IMR-90 (cell line): ENCODE data around the gene WLS. TPM values are rescaled to one million over a fixed set of nuclear protein-coding genes. Genes with fewer than 3 reads are reported as not detected.

ENCODE experiments used
- ATAC-seq: fragments of 200-7000 bp; cut with Tn5 transposase; 2 replicates; pipeline ENCODE4 v1.9.1; 2020; ENCODE audit warnings: low read depth, mild to moderate bottlenecking, moderate library complexity
- BruUV-seq: library from RNA; stranded (reverse); fragments of 400-500 nt; replicated peaks from 2 replicates; lab custom pipeline; 2021; lab: Mats Ljungman, UMichigan
- CTCF ChIA-PET: fragments of 300-600 bp; formaldehyde crosslinking; extraction: SDS; loops from one replicate; lab custom pipeline; 2021; ENCODE audit warnings: antibody characterized with exemption; lab: Yijun Ruan, JAX
- POLR2A ChIA-PET: fragments of 300-600 bp; sonication (Branson Sonifier 250); formaldehyde crosslinking; loops from one replicate; lab custom pipeline; 2022; ENCODE audit warnings: antibody characterized with exemption; ENCODE audit not compliant: unreplicated experiment; lab: Charles Lee
- DNase-seq: peaks from one replicate; pipeline ENCODE4 v3.0.0; 2013
- H2AFZ ChIP-seq: replicated peaks from 2 replicates; pipeline ENCODE3; 2013; ENCODE audit warnings: low read length, mild to moderate bottlenecking; ENCODE audit not compliant: poor library complexity
- H2AK5ac ChIP-seq: 2 replicates; pipeline ENCODE4 v1.6.1; 2013; ENCODE audit warnings: low read depth, low read length, inconsistent platforms
- H2AK9ac ChIP-seq: replicated peaks from 2 replicates; pipeline ENCODE3; 2013; ENCODE audit warnings: mild to moderate bottlenecking, low read depth, low read length, moderate library complexity; ENCODE audit not compliant: poor library complexity
- H2BK120ac ChIP-seq: 2 replicates; pipeline ENCODE4 v1.6.1; 2013; ENCODE audit warnings: low read depth, low read length, inconsistent platforms
- H2BK15ac ChIP-seq: 3 replicates; pipeline ENCODE4 v1.6.1; 2013; ENCODE audit warnings: low read depth, low read length, inconsistent platforms
- H2BK20ac ChIP-seq: 2 replicates; pipeline ENCODE4 v1.6.1; 2013; ENCODE audit warnings: low read depth, mild to moderate bottlenecking, inconsistent platforms, low read length, moderate library complexity
- H2BK5ac ChIP-seq: 2 replicates; pipeline ENCODE4 v1.6.1; 2013; ENCODE audit warnings: mild to moderate bottlenecking, low read depth, low read length, inconsistent platforms; ENCODE audit not compliant: poor library complexity, severe bottlenecking
- H3K14ac ChIP-seq: replicated peaks from 2 replicates; pipeline ENCODE4 v1.6.1; 2013; ENCODE audit warnings: low read depth, low read length, inconsistent platforms
- H3K18ac ChIP-seq: 2 replicates; pipeline ENCODE4 v1.6.1; 2013; ENCODE audit warnings: low read depth, low read length, control low read depth
- H3K23ac ChIP-seq: 2 replicates; pipeline ENCODE4 v1.6.1; 2013; ENCODE audit warnings: low read depth, low read length, inconsistent platforms
- H3K27ac ChIP-seq: 2 replicates; pipeline ENCODE4 v1.5.1; 2013; ENCODE audit warnings: mild to moderate bottlenecking, control low read depth, low read length; ENCODE audit not compliant: insufficient read depth
- H3K27me3 ChIP-seq: 2 replicates; pipeline ENCODE4 v1.6.1; 2013; ENCODE audit warnings: low read length; ENCODE audit not compliant: control insufficient read depth, insufficient read depth
- H3K36me3 ChIP-seq: 2 replicates; pipeline ENCODE4 v1.6.1; 2013; ENCODE audit warnings: low read length, mixed read lengths; ENCODE audit not compliant: control insufficient read depth, insufficient read depth
- H3K4ac ChIP-seq: 2 replicates; pipeline ENCODE4 v1.6.1; 2013; ENCODE audit warnings: low read depth, low read length, inconsistent platforms
- H3K4me1 ChIP-seq: 2 replicates; pipeline ENCODE4 v1.6.1; 2013; ENCODE audit warnings: low read length, mixed read lengths; ENCODE audit not compliant: control insufficient read depth, insufficient read depth
- H3K4me2 ChIP-seq: 2 replicates; pipeline ENCODE4 v1.6.1; 2013; ENCODE audit warnings: low read depth, mild to moderate bottlenecking, control low read depth, low read length, moderate library complexity
- H3K4me3 ChIP-seq: 2 replicates; pipeline ENCODE4 v1.5.1; 2013; ENCODE audit warnings: low read depth, mild to moderate bottlenecking, control low read depth, low read length, moderate library complexity; ENCODE audit not compliant: insufficient read depth
- H3K56ac ChIP-seq: 2 replicates; pipeline ENCODE4 v1.6.1; 2013; ENCODE audit warnings: low read length, inconsistent platforms; ENCODE audit not compliant: insufficient read depth; ENCODE audit errors: extremely low read depth
- H3K79me1 ChIP-seq, 2 experiments: 2 replicates each; pipeline ENCODE4 v1.6.1; 2013; ENCODE audit warnings: low read length in 2 of 2, inconsistent platforms in 1 of 2, low read depth in 1 of 2
- H3K9ac ChIP-seq: 2 replicates; pipeline ENCODE4 v1.6.1; 2013; ENCODE audit warnings: low read depth, low read length, control low read depth
- H3K9me1 ChIP-seq: 2 replicates; pipeline ENCODE4 v1.6.1; 2013; ENCODE audit warnings: low read length, inconsistent platforms; ENCODE audit not compliant: insufficient read depth
- H3K9me3 ChIP-seq: 2 replicates; pipeline ENCODE4 v1.6.1; 2013; ENCODE audit warnings: low read length; ENCODE audit not compliant: control insufficient read depth, insufficient read depth
- H4K20me1 ChIP-seq: 2 replicates; pipeline ENCODE4 v1.6.1; 2013; ENCODE audit warnings: low read length, inconsistent platforms; ENCODE audit not compliant: insufficient read depth
- H4K5ac ChIP-seq: 2 replicates; pipeline ENCODE4 v1.6.1; 2013; ENCODE audit warnings: mild to moderate bottlenecking, low read depth, low read length, control low read depth
- H4K8ac ChIP-seq, 2 experiments: 2 replicates each; pipeline ENCODE4 v1.6.1; 2013; ENCODE audit warnings: low read depth in 2 of 2, low read length in 2 of 2, control low read depth in 1 of 2, inconsistent platforms in 1 of 2
- H4K91ac ChIP-seq: 2 replicates; pipeline ENCODE4 v1.6.1; 2013; ENCODE audit warnings: low read depth, low read length, inconsistent platforms; ENCODE audit not compliant: insufficient read depth
- CEBPB ChIP-seq: IDR thresholded peaks from 2 replicates; pipeline ENCODE4 v1.6.1; 2012; ENCODE audit warnings: low read depth, low read length, improper control_type of control experiment
- CTCF ChIP-seq: conservative IDR thresholded peaks from 2 replicates; pipeline ENCODE4 v1.5.1; 2012; ENCODE audit warnings: mild to moderate bottlenecking, low read depth, low read length, improper control_type of control experiment
- ELK1 ChIP-seq: fragments of 150-350 bp; IDR thresholded peaks from 2 replicates; pipeline ENCODE4 v1.6.1; 2016; ENCODE audit warnings: low read depth, mild to moderate bottlenecking, low read length, moderate library complexity, borderline replicate concordance
- FOS ChIP-seq: fragments of 150-350 bp; IDR thresholded peaks from 2 replicates; pipeline ENCODE4 v1.6.1; 2016; ENCODE audit warnings: low read depth, low read length
- MAFK ChIP-seq: IDR thresholded peaks from 2 replicates; pipeline ENCODE4 v1.6.1; 2012; ENCODE audit warnings: low read depth, low read length, improper control_type of control experiment
- POLR2A ChIP-seq: IDR thresholded peaks from 2 replicates; pipeline ENCODE4 v1.6.1; 2012; ENCODE audit warnings: mild to moderate bottlenecking, low read depth, low read length
- RAD21 ChIP-seq: IDR thresholded peaks from 2 replicates; pipeline ENCODE4 v1.6.1; 2012; ENCODE audit warnings: low read length, improper control_type of control experiment
- WGBS, 2 experiments: methylation state at CpG; one replicate each; pipeline versions ENCODE4 v1.1.5 to v1.1.7; 2013; ENCODE audit warnings: missing lambda C conversion rate in 2 of 2; ENCODE audit not compliant: insufficient read length in 1 of 2; ENCODE audit errors: extremely low coverage in 2 of 2; 5-methylcytosine and 5-hydroxymethylcytosine counted together
- dilution Hi-C: fragments of 300-500 bp; cut with HindIII; formaldehyde crosslinking; loops from one replicate; pipeline ENCODE4 v1.14.3; 2018; ENCODE audit warnings: low sequenced_read_pairs; ENCODE audit not compliant: unreplicated experiment
- in situ Hi-C: fragments of 300-500 bp; cut with MboI; formaldehyde crosslinking; loops from 3 replicates; pipeline ENCODE4 v1.14.3; 2019; ENCODE audit warnings: low sequenced_read_pairs, inconsistent platforms, mixed read lengths
- intact Hi-C: fragments of 100-400 bp; cut with micrococcal nuclease; formaldehyde crosslinking; loops from 2 replicates; pipeline ENCODE4 v1.10.0; 2022
- polyA plus RNA-seq, 3 experiments: library from polyadenylated mRNA; depleted of rRNA; stranded (reverse); fragments of >200 nt; gene quantifications; 2 replicates each; pipeline ENCODE4 v1.2.3, GENCODE V29; 2012; ENCODE audit warnings: low replicate concordance in 1 of 3
- total RNA-seq: library from RNA; depleted of rRNA; stranded (reverse); fragments of >200 nt; gene quantifications from 2 replicates; pipeline ENCODE4 v1.2.3, GENCODE V29; 2012

The WLS gene
- total and polyA plus RNA-seq, 2 of the 4 experiments (the other 2 are of a cell fraction), result 152 to 157 TPM

- CTCF ChIA-PET, result no interaction called here
- TF ChIP-seq POLR2A, result no peak
- TF ChIP-seq ELK1, result no peak
- TF ChIP-seq RAD21, result no peak
- TF ChIP-seq FOS, result no peak
- TF ChIP-seq CTCF, result no peak
- TF ChIP-seq MAFK, result no peak
- no peak for TF ChIP-seq CEBPB
- H2BK5ac ChIP-seq, result no peak overlapping the region
- ATAC-seq (no peak), DNase-seq (no peak)
- H4K5ac ChIP-seq, result no peak overlapping the region
- no peak overlapping the region for H4K8ac ChIP-seq
- H3K18ac ChIP-seq, result no peak overlapping the region
- no peak overlapping the region for H3K14ac ChIP-seq
- no peaks in the 10 kb centered on the region for H3K27me3 ChIP-seq
- H3K9me1 ChIP-seq, result no peaks in the 10 kb centered on the region
- H3K79me1 ChIP-seq, result no peaks in the 10 kb centered on the region
- no peak overlapping the region for H3K4ac ChIP-seq
- no peak overlapping the region for H2BK20ac ChIP-seq
- WGBS, 2 experiments, result no CpG with 5 or more reads among the region's 2 CpGs
- intact Hi-C loops, result no loop called here
- no peak overlapping the region for H2AFZ ChIP-seq
- no peaks in the 10 kb centered on the region for H3K36me3 ChIP-seq
- no peaks in the 10 kb centered on the region for H4K20me1 ChIP-seq
- H3K27ac ChIP-seq, result no peak overlapping the region
- no peak overlapping the region for H2AK5ac ChIP-seq
- in situ Hi-C loops, result no loop called here
- POLR2A ChIA-PET, result no interaction called here
- H2AK9ac ChIP-seq, result no peak overlapping the region
- H2BK15ac ChIP-seq, result no peak overlapping the region
- no peak overlapping the region for H2BK120ac ChIP-seq
- H3K4me1 ChIP-seq, result no peaks in the 10 kb centered on the region
- no peak overlapping the region for H3K56ac ChIP-seq
- no peak overlapping the region for H3K23ac ChIP-seq
- no peaks in the 10 kb centered on the region for H3K9me3 ChIP-seq
- BruUV-seq, result no TSS peak
- no peak overlapping the region for H4K91ac ChIP-seq
- no peak overlapping the region for H3K4me3 ChIP-seq
- dilution Hi-C loops, result no loop called here
- H3K4me2 ChIP-seq, result no peak overlapping the region
- H3K9ac ChIP-seq, result no peak overlapping the region
Measured at GRCh38 chr1:68276448-68276847, 44.1 kb upstream of the WLS start.
